Ovary (tissue), 10 donors: Measurements from ENCODE around the gene TCTN1. TPM values are rescaled to one million over a fixed set of nuclear protein-coding genes. Genes with fewer than 3 reads are reported as not detected.

Experiments used
- DNase-seq, 5 donors: peaks; one replicate each; pipeline ENCODE4 v3.0.0-alpha.2; 2019 to 2020
- H3K27ac ChIP-seq, 2 donors: fragments of 200-600 bp; one replicate each; pipeline versions ENCODE4 v1.5.1 to v1.8.0; 2019 to 2022
- H3K27me3 ChIP-seq: fragments of 200-600 bp; one replicate; pipeline ENCODE4 v1.8.0; 2022
- H3K36me3 ChIP-seq: fragments of 200-600 bp; sonication (generic); one replicate; pipeline ENCODE4 v1.5.1; 2019
- H3K4me1 ChIP-seq: one replicate; pipeline ENCODE4 v1.8.1; 2013; ENCODE audit warnings: mild to moderate bottlenecking, moderate library complexity; ENCODE audit not compliant: insufficient read depth
- H3K4me3 ChIP-seq: fragments of 200-600 bp; sonication (generic); one replicate; pipeline ENCODE4 v1.5.1; 2017
- H3K9me3 ChIP-seq, 2 donors: fragments of 200-600 bp in 1 of 2; sonication (generic) in 1 of 2; one replicate each; pipeline versions ENCODE4 v1.5.1 to v1.8.1; 2013 to 2019; ENCODE audit warnings: mild to moderate bottlenecking in 1 of 2, moderate library complexity in 1 of 2
- EP300 ChIP-seq: sonication (generic); formaldehyde crosslinking; IDR thresholded peaks from one replicate; pipeline ENCODE4 v1.6.1; 2017; ENCODE audit warnings: antibody characterized with exemption
- POLR2A ChIP-seq: fragments of 450-650 bp; IDR thresholded peaks from one replicate; pipeline ENCODE4 v1.6.1; 2017; ENCODE audit warnings: antibody characterized with exemption, mild to moderate bottlenecking, moderate library complexity
- WGBS, 3 donors: extraction: QIAGEN DNeasy Blood & Tissue Kit in 1 of 3; methylation state at CpG; one replicate each; pipeline versions ENCODE4 v1.1.5 to v1.1.7; 2013 to 2017; 5-methylcytosine and 5-hydroxymethylcytosine counted together
- intact Hi-C, 4 donors: fragments of 100-400 bp; cut with DNase I; formaldehyde crosslinking; loops; one replicate each; pipeline versions ENCODE4 v1.11.0 to v1.15.1; 2022 to 2023
- long read RNA-seq, 3 donors: library from polyadenylated mRNA in 2 of 3; unstranded in 2 of 3; transcript quantifications; one replicate each; pipeline ENCODE4 v2.0.0 and lab custom pipeline, GENCODE V29; 2021 to 2026
- polyA plus RNA-seq, 2 donors: library from polyadenylated mRNA; stranded (reverse); fragments of 200-250 nt in 1 of 2; fragments of 350-450 nt in 1 of 2; fragmentation: Illumina TruSeq in 1 of 2; extraction: RNeasy Lipid Tissue Mini Kit (QIAGEN cat#74804) in 1 of 2; gene quantifications; one replicate each; pipeline ENCODE4 v1.2.3, GENCODE V29; 2013 to 2014
- total RNA-seq, 7 donors: library from RNA; depleted of rRNA in 2 of 7; stranded (reverse); fragments of >200 nt in 2 of 7; fragmentation: NEBNext Ultra II Directional in 3 of 7; extraction: Animal tissue kit (Norgen Biotek cat#: 25700) in 3 of 7; gene quantifications; one replicate each; pipeline versions ENCODE4 v1.1.0 to v1.2.4, GENCODE V29; 2016 to 2023
- TF ChIP-seq, protein P1 (sequence below), 3 donors: fragments of 450-650 bp in 2 of 3; fragments of 200-600 bp in 1 of 3; IDR thresholded peaks; one replicate each; pipeline versions ENCODE4 v1.5.1 to v1.8.0; 2016 to 2022; ENCODE audit warnings: antibody characterized with exemption in 3 of 3, mild to moderate bottlenecking in 1 of 3
- donor health status: DM: no; HTN: no; CAD: no; lungs with moderate emphysema.
- donor health status: DM: no; HTN: no; CAD: no.
- donor health status: Bipolar disorder and iron deficiency.
- donor health status: DM: yes; HTN: yes; CAD: no.
- donor health status: DM: no; HTN: no; CAD: no.
- donor health status: DM: yes; HTN: yes; CAD: no.

Gene TCTN1
- 100 to 1,000 TPM in 1 of 7 donors, 10 to 100 TPM in 6; 43.3 to 122 (median 47.9) TPM for total RNA-seq
- polyA plus RNA-seq: 10 to 100 TPM; 32.7 to 96.1 TPM
- long read RNA-seq, donor 1, transcript TCTN1-225 (15 exons, 2,309 nt): major isoform, 52 of 120 reads
- long read RNA-seq, donor 1, partial matches to known transcripts: 12 of 120 reads
- long read RNA-seq, donor 1, other reads (novel, unspliced or antisense): 40 of 120 reads
- long read RNA-seq, donor 2, full-length matches to known transcripts: 21 of 38 reads
- long read RNA-seq, donor 2, partial matches to known transcripts: 0 of 38 reads
- long read RNA-seq, donor 2, other reads (novel, unspliced or antisense): 17 of 38 reads
- long read RNA-seq, donor 3, full-length matches to known transcripts: 29 of 47 reads
- long read RNA-seq, donor 3, partial matches to known transcripts: 2 of 47 reads
- long read RNA-seq, donor 3, other reads (novel, unspliced or antisense): 16 of 47 reads

DNA sequence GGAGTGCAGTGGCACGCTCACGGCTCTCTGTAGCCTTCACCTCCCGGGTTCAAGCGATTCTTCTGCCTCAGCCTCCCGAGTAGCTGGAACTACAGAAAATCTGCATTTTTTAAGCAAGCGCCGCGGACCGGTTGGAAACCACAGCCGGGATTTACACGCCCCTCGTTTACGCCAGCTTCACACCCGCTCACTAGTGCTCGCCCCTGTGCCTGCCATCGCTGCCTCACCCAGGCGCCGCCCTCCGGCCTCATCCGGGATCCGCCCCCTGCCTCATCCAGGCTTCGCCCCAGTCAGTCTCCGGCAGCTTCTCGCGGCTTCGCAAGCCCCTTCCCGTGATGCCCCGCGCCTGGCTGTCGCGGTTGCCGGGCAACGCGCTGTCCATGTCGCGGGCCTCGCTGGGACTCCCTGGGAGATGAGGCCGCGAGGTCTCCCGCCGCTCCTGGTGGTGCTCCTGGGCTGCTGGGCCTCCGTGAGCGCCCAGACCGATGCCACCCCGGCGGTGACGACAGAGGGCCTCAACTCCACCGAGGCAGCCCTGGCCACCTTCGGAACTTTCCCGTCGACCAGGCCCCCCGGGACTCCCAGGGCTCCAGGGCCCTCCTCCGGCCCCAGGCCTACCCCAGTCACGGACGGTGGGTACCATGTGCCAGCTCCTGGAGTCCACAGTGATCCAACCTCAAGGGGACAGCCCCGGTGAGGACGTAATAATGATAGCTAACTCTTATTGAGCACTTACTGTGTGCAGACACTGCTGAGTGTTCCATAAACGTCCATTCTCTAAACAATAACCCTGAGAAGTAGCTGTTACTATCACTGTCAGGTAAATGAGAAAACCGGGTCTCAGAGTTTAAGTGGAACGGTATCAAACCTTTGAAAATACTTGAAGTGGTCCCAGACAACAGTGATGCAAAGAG is at the start of gene TCTN1:
TSS of gene TCTN1 (plus strand) at position 359 of the 914 bp plus-strand sequence. CDS start at position 413, 54 bp downstream.
- no peaks in the 10 kb centered on the region for H3K36me3 ChIP-seq
- peak; percentile 44 for TF ChIP-seq POLR2A
- TF ChIP-seq, protein P1, sequence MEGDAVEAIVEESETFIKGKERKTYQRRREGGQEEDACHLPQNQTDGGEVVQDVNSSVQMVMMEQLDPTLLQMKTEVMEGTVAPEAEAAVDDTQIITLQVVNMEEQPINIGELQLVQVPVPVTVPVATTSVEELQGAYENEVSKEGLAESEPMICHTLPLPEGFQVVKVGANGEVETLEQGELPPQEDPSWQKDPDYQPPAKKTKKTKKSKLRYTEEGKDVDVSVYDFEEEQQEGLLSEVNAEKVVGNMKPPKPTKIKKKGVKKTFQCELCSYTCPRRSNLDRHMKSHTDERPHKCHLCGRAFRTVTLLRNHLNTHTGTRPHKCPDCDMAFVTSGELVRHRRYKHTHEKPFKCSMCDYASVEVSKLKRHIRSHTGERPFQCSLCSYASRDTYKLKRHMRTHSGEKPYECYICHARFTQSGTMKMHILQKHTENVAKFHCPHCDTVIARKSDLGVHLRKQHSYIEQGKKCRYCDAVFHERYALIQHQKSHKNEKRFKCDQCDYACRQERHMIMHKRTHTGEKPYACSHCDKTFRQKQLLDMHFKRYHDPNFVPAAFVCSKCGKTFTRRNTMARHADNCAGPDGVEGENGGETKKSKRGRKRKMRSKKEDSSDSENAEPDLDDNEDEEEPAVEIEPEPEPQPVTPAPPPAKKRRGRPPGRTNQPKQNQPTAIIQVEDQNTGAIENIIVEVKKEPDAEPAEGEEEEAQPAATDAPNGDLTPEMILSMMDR (IDR thresholded peaks at IDR 0.05): peak in 1 of 3 donors; percentile 19
- TF ChIP-seq EP300: peak; percentile 28
- intact Hi-C loops: loop anchor here in 1 of 4 donors (10.0 kb wide), 1 partner anchor 271 kb away; no protein-coding TSS in a partner anchor
- peak within 1 kb of the TSS; percentile 85 for H3K4me3 ChIP-seq
- WGBS, 3 donors: 0 to 1% (median 1%) methylated on average over 59 to 60 of the region's 60 CpGs
- peak within 1 kb of the TSS in 1 of 2 donors; percentile 38 for H3K27ac ChIP-seq
- DNase-seq: peak; percentile 95 to 97 (median 95)
- H3K4me1 ChIP-seq: peaks cover 5% of the 10 kb centered on the region
- H3K9me3 ChIP-seq: no peaks in the 10 kb centered on the region
- H3K27me3 ChIP-seq: no peaks in the 10 kb centered on the region

DNA sequence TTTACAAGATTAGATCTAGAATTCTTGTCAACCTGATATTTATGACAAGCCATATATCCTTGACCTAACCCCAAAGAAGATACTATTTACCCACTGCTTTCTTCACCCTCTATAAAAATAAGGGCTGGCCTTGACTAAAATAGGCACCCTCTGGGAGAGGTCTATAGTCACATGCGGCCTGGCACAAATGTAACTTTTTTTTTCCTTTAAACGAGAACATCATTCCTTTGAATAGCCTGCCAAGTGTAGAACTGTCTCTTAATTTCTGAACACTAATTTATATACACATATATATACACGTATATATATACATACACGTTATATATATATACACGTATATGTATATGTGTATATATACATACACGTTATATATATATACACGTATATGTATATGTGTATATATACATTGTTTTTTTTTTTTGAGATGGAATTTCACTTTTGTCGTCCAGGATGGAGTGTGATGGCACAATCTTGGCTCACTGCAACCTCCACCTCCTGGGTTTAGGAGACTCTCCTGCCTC is 49.4 kb upstream of the TCTN1 start:
- no peak for TF ChIP-seq POLR2A
- TF ChIP-seq, protein P1 (IDR thresholded peaks at IDR 0.05): no peak
- no peak for TF ChIP-seq EP300
- 26 to 38% (median 32%) methylated on average over 8 of the region's 8 CpGs for WGBS, 3 donors
- Histone ChIP-seq H3K27ac (peak overlapping the region in 1 of 2 donors; percentile 78), H3K36me3 (no peaks in the 10 kb centered on the region), H3K27me3 (no peaks in the 10 kb centered on the region), H3K9me3 (no peaks in the 10 kb centered on the region), H3K4me1 (peaks cover 26% of the 10 kb centered on the region), H3K4me3 (no peak overlapping the region)
- intact Hi-C loops: no loop called here
- no peak for DNase-seq

DNA sequence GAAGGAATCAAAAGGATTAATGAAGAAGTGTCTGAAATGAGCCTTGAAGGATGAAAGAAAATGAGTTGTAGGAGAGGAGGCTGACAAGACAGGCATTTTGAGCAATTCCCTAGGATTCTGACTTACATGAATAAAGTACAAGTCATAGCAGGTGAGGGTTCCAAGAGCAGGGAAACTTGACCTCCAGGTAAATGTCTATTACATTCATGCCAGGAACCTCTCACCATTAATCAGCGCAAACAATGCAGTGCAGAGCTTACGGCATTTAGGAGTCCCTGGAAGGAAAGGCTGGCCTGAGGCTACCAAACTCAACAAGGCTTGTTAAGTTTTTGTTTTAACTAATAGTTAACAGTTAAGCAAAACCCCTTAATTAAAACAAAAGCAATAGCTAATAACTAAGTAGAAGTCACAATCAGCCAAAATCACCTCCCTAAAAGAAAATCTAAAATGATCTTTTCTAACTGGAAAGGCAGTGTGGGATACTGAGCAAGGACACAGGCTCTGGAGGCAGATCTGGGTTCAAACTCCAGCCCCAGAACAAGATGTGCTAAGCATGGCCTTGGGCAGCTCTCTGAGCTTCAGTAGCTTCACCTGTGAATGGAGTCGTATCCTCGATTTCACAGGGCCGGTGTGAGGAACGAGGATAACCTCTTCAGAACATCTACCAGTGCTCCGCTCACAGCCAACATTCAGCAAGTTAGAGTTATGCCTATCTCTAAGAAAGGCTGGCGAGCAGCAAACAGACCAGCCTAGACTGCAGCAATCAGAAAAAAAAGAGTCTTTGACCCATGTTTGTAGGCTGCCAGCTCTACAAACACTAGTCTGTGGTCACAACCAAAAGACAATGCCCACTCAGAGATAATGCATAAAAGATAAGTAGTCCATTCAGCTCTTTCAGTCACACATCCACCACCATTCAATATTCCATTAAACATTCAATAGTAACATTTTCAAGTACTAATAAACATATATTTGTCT is 47.7 kb upstream of the TCTN1 start:
- no peak overlapping the region for H3K4me3 ChIP-seq
- no peak for DNase-seq
- H3K27me3 ChIP-seq: no peaks in the 10 kb centered on the region
- WGBS, 3 donors: 64 to 67% (median 66%) methylated on average over 8 of the region's 8 CpGs
- intact Hi-C loops: no loop called here
- H3K36me3 ChIP-seq: no peaks in the 10 kb centered on the region
- peak overlapping the region in 1 of 2 donors; percentile 46 for H3K27ac ChIP-seq
- peaks cover 24% of the 10 kb centered on the region for H3K4me1 ChIP-seq
- H3K9me3 ChIP-seq: no peaks in the 10 kb centered on the region
- no peak for TF ChIP-seq EP300
- TF ChIP-seq, protein P1 (IDR thresholded peaks at IDR 0.05): no peak
- TF ChIP-seq POLR2A: no peak
